HepG2 (cell line): Measurements from ENCODE around the gene ANKRD65. TPM values are rescaled to one million over a fixed set of nuclear protein-coding genes. Genes with fewer than 3 reads are reported as not detected.

Experiments used
- ASH2L ChIP-seq: fragments of 300-600, 200-600 bp; sonication (generic); IDR thresholded peaks from 2 replicates; pipeline ENCODE4 v1.7.0; 2017; ENCODE audit warnings: low read depth, mild to moderate bottlenecking, moderate library complexity, mixed read lengths, low read length; ENCODE audit not compliant: insufficient read length
- CENPX ChIP-seq: sonication (generic); formaldehyde crosslinking; IDR thresholded peaks from 2 replicates; pipeline ENCODE4 v1.9.0; 2021; ENCODE audit warnings: mild to moderate bottlenecking, missing genetic modification reagents, moderate library complexity
- FOSL2 ChIP-seq: sonication (generic); formaldehyde crosslinking; IDR thresholded peaks from 2 replicates; pipeline ENCODE4 v1.4.0; 2020; ENCODE audit warnings: missing genetic modification reagents
- FOXA3 ChIP-seq: IDR thresholded peaks from 2 replicates; pipeline ENCODE4 v1.6.1; 2016; ENCODE audit warnings: missing genetic modification reagents, missing compliant biosample characterization
- GZF1 ChIP-seq: sonication (generic); formaldehyde crosslinking; IDR thresholded peaks from 2 replicates; pipeline ENCODE4 v1.5.1; 2020; ENCODE audit warnings: mild to moderate bottlenecking, missing genetic modification reagents
- HES4 ChIP-seq: sonication (generic); formaldehyde crosslinking; IDR thresholded peaks from 2 replicates; pipeline ENCODE4 v1.9.0; 2021; ENCODE audit warnings: mild to moderate bottlenecking, missing genetic modification reagents, borderline replicate concordance
- HNRNPLL ChIP-seq: fragments of 200-400 bp; formaldehyde crosslinking; IDR thresholded peaks from 2 replicates; pipeline ENCODE4 v1.6.1; 2017; ENCODE audit warnings: mild to moderate bottlenecking, low read depth, low read length; ENCODE audit not compliant: poor library complexity, severe bottlenecking
- MBD4 ChIP-seq: IDR thresholded peaks from 2 replicates; pipeline ENCODE4 v1.6.1; 2012; ENCODE audit warnings: low read length, inconsistent platforms, borderline replicate concordance
- MLLT10 ChIP-seq: sonication (generic); formaldehyde crosslinking; IDR thresholded peaks from 2 replicates; pipeline ENCODE4 v1.4.0; 2020; ENCODE audit warnings: missing genetic modification reagents
- PAF1 ChIP-seq: IDR thresholded peaks from 2 replicates; pipeline ENCODE4 v1.6.1; 2016; ENCODE audit warnings: missing genetic modification reagents, missing compliant biosample characterization
- RNF2 ChIP-seq: fragments of 450-650 bp; conservative IDR thresholded peaks from 2 replicates; pipeline ENCODE4 v1.6.1; 2016; ENCODE audit warnings: low read depth
- SMYD3 ChIP-seq: sonication (generic); formaldehyde crosslinking; IDR thresholded peaks from 2 replicates; pipeline ENCODE4 v1.8.1; 2023; ENCODE audit warnings: mild to moderate bottlenecking, missing genetic modification reagents
- ZBTB7B ChIP-seq: sonication (generic); formaldehyde crosslinking; IDR thresholded peaks from 2 replicates; pipeline ENCODE4 v1.4.0; 2020; ENCODE audit warnings: missing genetic modification reagents
- ZNF33A ChIP-seq: sonication (generic); formaldehyde crosslinking; IDR thresholded peaks from 2 replicates; pipeline ENCODE4 v1.5.1; 2020; ENCODE audit warnings: missing genetic modification reagents, mild to moderate bottlenecking, moderate library complexity, borderline replicate concordance
- ZNF549 ChIP-seq: sonication (generic); formaldehyde crosslinking; IDR thresholded peaks from 2 replicates; pipeline ENCODE4 v1.5.0; 2020; ENCODE audit warnings: missing genetic modification reagents
- ZNF644 ChIP-seq: IDR thresholded peaks from 2 replicates; pipeline ENCODE4 v1.6.1; 2016; ENCODE audit warnings: low read depth
- ZNF775 ChIP-seq: sonication (generic); formaldehyde crosslinking; IDR thresholded peaks from 2 replicates; pipeline ENCODE4 v1.4.0; 2020; ENCODE audit warnings: missing genetic modification reagents, mild to moderate bottlenecking, moderate library complexity, borderline replicate concordance
- polyA plus RNA-seq, 8 experiments: library from polyadenylated mRNA; depleted of rRNA in 3 of 8; stranded (reverse) in 7 of 8; unstranded in 1 of 8; fragments of >200 nt; fragmentation: Illumina TruSeq in 4 of 8; extraction: Trizol in 4 of 8; gene quantifications; 2 replicates each; pipeline versions ENCODE4 v1.2.1 to v1.2.3, GENCODE V29; 2011 to 2016; ENCODE audit warnings: low read depth in 4 of 8, missing spikeins in 1 of 8, mixed read lengths in 1 of 8; ENCODE audit not compliant: insufficient read depth in 1 of 8
- total RNA-seq, 5 experiments: library from RNA; depleted of rRNA; stranded (reverse); fragments of >200 nt; fragmentation: Illumina TruSeq; extraction: Trizol; gene quantifications; 2 replicates each; pipeline ENCODE4 v1.2.3, GENCODE V29; 2016; ENCODE audit warnings: low read depth in 1 of 5
- TF ChIP-seq, protein P1 (sequence below): sonication (generic); formaldehyde crosslinking; conservative IDR thresholded peaks from 2 replicates; pipeline ENCODE4 v1.8.1; 2023; ENCODE audit warnings: missing genetic modification reagents
- TF ChIP-seq, protein P2 (sequence below): sonication (generic); formaldehyde crosslinking; IDR thresholded peaks from 2 replicates; pipeline ENCODE4 v1.5.0; 2020; ENCODE audit warnings: mild to moderate bottlenecking, missing genetic modification reagents, borderline replicate concordance
- TF ChIP-seq, protein P3 (sequence below): sonication (generic); IDR thresholded peaks from 2 replicates; pipeline ENCODE4 v1.6.1; 2016; ENCODE audit warnings: low read depth, borderline replicate concordance

ANKRD65 gene
- total and polyA plus RNA-seq, 2 of the 13 experiments (the other 11 are each of a cell fraction or from before 2014, with no cell fraction given) = 12.1 to 30.1 TPM

DNA sequence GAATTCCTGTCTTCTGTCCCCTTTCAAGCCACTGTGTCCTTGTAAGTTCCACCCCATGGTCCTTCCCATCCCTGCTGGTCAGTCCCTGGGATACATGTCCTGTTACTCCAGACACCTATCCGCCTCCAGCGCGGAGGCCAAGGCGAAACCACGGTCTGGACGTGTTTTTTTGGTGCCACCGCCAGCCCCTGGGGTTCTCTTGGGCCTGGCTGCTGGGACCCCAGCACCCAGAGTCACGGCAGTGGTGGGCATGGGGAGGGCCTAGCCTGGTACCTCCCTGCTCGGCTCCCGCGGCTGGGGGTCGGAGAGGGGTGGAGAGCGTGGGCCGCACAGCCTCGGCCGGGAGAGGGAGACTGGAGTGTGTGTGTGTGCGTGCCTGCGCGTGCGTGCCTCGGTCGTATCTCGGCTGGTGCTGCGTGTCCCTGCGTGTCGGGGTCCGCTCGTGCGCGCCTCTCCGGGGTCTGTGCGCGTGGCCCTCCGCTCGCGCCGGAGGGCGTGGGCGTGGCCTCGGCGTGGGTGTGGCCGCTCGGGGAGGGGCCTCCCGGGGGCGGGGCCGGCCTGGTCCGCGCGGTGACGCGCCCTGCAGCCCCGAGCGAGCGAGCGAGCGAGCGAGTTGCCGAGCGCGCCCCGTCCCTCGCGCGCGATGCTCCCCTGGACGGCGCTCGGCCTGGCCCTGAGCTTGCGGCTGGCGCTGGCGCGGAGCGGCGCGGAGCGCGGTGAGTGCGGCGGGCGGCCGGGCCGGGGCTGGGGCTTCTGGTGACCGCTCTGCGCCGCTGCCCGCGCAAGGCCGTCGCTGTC, 14.2 kb upstream of the ANKRD65 start, which contains the start of gene VWA1 (continued):
- TF ChIP-seq HNRNPLL = peak; percentile 61
- TF ChIP-seq GZF1 (CRISPR knock-in tag) = no peak
- TF ChIP-seq CENPX = no peak
- peak; percentile 42 for TF ChIP-seq HES4 (CRISPR knock-in tag)
- TF ChIP-seq, protein P1, sequence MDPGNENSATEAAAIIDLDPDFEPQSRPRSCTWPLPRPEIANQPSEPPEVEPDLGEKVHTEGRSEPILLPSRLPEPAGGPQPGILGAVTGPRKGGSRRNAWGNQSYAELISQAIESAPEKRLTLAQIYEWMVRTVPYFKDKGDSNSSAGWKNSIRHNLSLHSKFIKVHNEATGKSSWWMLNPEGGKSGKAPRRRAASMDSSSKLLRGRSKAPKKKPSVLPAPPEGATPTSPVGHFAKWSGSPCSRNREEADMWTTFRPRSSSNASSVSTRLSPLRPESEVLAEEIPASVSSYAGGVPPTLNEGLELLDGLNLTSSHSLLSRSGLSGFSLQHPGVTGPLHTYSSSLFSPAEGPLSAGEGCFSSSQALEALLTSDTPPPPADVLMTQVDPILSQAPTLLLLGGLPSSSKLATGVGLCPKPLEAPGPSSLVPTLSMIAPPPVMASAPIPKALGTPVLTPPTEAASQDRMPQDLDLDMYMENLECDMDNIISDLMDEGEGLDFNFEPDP = no peak
- peak; percentile 39; the same call in 1 of the 2 replicates for TF ChIP-seq ZBTB7B (CRISPR knock-in tag)
- no peak for TF ChIP-seq ASH2L
- no peak for TF ChIP-seq MBD4
- no peak for TF ChIP-seq FOSL2 (CRISPR knock-in tag)
- TF ChIP-seq, protein P2, sequence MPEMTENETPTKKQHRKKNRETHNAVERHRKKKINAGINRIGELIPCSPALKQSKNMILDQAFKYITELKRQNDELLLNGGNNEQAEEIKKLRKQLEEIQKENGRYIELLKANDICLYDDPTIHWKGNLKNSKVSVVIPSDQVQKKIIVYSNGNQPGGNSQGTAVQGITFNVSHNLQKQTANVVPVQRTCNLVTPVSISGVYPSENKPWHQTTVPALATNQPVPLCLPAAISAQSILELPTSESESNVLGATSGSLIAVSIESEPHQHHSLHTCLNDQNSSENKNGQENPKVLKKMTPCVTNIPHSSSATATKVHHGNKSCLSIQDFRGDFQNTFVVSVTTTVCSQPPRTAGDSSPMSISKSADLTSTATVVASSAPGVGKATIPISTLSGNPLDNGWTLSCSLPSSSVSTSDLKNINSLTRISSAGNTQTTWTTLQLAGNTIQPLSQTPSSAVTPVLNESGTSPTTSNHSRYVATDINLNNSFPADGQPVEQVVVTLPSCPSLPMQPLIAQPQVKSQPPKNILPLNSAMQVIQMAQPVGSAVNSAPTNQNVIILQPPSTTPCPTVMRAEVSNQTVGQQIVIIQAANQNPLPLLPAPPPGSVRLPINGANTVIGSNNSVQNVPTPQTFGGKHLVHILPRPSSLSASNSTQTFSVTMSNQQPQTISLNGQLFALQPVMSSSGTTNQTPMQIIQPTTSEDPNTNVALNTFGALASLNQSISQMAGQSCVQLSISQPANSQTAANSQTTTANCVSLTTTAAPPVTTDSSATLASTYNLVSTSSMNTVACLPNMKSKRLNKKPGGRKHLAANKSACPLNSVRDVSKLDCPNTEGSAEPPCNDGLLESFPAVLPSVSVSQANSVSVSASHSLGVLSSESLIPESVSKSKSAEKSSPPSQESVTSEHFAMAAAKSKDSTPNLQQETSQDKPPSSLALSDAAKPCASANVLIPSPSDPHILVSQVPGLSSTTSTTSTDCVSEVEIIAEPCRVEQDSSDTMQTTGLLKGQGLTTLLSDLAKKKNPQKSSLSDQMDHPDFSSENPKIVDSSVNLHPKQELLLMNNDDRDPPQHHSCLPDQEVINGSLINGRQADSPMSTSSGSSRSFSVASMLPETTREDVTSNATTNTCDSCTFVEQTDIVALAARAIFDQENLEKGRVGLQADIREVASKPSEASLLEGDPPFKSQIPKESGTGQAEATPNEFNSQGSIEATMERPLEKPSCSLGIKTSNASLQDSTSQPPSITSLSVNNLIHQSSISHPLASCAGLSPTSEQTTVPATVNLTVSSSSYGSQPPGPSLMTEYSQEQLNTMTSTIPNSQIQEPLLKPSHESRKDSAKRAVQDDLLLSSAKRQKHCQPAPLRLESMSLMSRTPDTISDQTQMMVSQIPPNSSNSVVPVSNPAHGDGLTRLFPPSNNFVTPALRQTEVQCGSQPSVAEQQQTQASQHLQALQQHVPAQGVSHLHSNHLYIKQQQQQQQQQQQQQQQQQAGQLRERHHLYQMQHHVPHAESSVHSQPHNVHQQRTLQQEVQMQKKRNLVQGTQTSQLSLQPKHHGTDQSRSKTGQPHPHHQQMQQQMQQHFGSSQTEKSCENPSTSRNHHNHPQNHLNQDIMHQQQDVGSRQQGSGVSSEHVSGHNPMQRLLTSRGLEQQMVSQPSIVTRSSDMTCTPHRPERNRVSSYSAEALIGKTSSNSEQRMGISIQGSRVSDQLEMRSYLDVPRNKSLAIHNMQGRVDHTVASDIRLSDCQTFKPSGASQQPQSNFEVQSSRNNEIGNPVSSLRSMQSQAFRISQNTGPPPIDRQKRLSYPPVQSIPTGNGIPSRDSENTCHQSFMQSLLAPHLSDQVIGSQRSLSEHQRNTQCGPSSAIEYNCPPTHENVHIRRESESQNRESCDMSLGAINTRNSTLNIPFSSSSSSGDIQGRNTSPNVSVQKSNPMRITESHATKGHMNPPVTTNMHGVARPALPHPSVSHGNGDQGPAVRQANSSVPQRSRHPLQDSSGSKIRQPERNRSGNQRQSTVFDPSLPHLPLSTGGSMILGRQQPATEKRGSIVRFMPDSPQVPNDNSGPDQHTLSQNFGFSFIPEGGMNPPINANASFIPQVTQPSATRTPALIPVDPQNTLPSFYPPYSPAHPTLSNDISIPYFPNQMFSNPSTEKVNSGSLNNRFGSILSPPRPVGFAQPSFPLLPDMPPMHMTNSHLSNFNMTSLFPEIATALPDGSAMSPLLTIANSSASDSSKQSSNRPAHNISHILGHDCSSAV (CRISPR knock-in tag) = no peak
- TF ChIP-seq ZNF775 (CRISPR knock-in tag) = no peak
- TF ChIP-seq MLLT10 (CRISPR knock-in tag) = no peak
- no peak for TF ChIP-seq SMYD3 (CRISPR knock-in tag)
- TF ChIP-seq ZNF33A (CRISPR knock-in tag) = no peak
- no peak for TF ChIP-seq RNF2
- no peak; the same call in 1 of the 2 replicates for TF ChIP-seq FOXA3 (CRISPR knock-in tag)
- TF ChIP-seq ZNF549 = no peak
- TF ChIP-seq, protein P3, sequence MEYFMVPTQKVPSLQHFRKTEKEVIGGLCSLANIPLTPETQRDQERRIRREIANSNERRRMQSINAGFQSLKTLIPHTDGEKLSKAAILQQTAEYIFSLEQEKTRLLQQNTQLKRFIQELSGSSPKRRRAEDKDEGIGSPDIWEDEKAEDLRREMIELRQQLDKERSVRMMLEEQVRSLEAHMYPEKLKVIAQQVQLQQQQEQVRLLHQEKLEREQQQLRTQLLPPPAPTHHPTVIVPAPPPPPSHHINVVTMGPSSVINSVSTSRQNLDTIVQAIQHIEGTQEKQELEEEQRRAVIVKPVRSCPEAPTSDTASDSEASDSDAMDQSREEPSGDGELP = no peak
- TF ChIP-seq PAF1 (CRISPR knock-in tag) = no peak
- no peak for TF ChIP-seq ZNF644 (CRISPR knock-in tag)
